A549 (cell line): ENCODE results near the gene ULBP3. TPM values are rescaled to one million over a fixed set of nuclear protein-coding genes. Genes with fewer than 3 reads are reported as not detected.

Experiments used
- ATAC-seq, 2 experiments: fragments of 200-7000 bp in 1 of 2; fragments of >200 bp in 1 of 2; cut with Nextera tagmentation in 1 of 2; cut with Tn5 transposase in 1 of 2; 3 replicates each; pipeline versions ENCODE4 v1.8.0 to v1.9.1; 2018 to 2020; ENCODE audit warnings: mild to moderate bottlenecking in 1 of 2, moderate library complexity in 1 of 2
- CTCF ChIA-PET: fragments of 300-600 bp; sonication (Branson Sonifier 250); formaldehyde crosslinking; extraction: SDS; loops from one replicate; lab custom pipeline; 2021; ENCODE audit warnings: antibody characterized with exemption, inconsistent platforms; lab: Yijun Ruan, JAX
- POLR2A ChIA-PET: fragments of 350-600 bp; formaldehyde crosslinking; extraction: SDS; loops from one replicate; lab custom pipeline; 2021; ENCODE audit warnings: antibody characterized with exemption, inconsistent platforms; lab: Yijun Ruan, JAX
- DNase-seq, 2 experiments: peaks; one replicate each; pipeline versions ENCODE4 v3.0.0 to v3.0.0-alpha.2; 2011 to 2016; ENCODE audit warnings: low read depth in 1 of 2, low spot score in 1 of 2
- FAIRE-seq: peaks from 2 replicates; lab custom pipeline; 2011; peaks lifted over from hg19 to GRCh38; lab: Jason Lieb, UNC
- H3K27ac ChIP-seq, 2 experiments: fragments of >200 bp; sonication (Bioruptor Twin); formaldehyde crosslinking; 3 replicates each; pipeline ENCODE4 v1.5.1; 2016 to 2017
- H3K4me1 ChIP-seq: fragments of >200 bp; sonication (Bioruptor Twin); formaldehyde crosslinking; 3 replicates; pipeline ENCODE4 v1.6.1; 2016
- H3K4me2 ChIP-seq: fragments of >200 bp; sonication (Bioruptor Twin); formaldehyde crosslinking; 3 replicates; pipeline ENCODE4 v1.6.1; 2016
- H3K4me3 ChIP-seq: fragments of >200 bp; sonication (Bioruptor Twin); formaldehyde crosslinking; 3 replicates; pipeline ENCODE4 v1.5.1; 2016
- H3K9me3 ChIP-seq: fragments of >200 bp; sonication (Bioruptor Twin); formaldehyde crosslinking; 3 replicates; pipeline ENCODE4 v1.6.1; 2016
- BHLHE40 ChIP-seq: IDR thresholded peaks from 2 replicates; pipeline ENCODE4 v1.6.1; 2012; ENCODE audit warnings: low read depth, low read length, inconsistent platforms
- CHD4 ChIP-seq: fragments of 200-600 bp; sonication (generic); IDR thresholded peaks from 2 replicates; pipeline ENCODE4 v1.6.1; 2016; ENCODE audit warnings: antibody characterized with exemption, mild to moderate bottlenecking, borderline replicate concordance
- EHF ChIP-seq: fragments of 250-450 bp; sonication (Bioruptor Pico); IDR thresholded peaks from 2 replicates; pipeline ENCODE4 v1.5.0; 2020; ENCODE audit warnings: mild to moderate bottlenecking
- FOSB ChIP-seq: fragments of 250-450 bp; sonication (Bioruptor Pico); IDR thresholded peaks from 2 replicates; pipeline ENCODE4 v1.5.0; 2020; ENCODE audit warnings: mild to moderate bottlenecking, moderate library complexity
- HDAC2 ChIP-seq: fragments of 200-600 bp; sonication (generic); IDR thresholded peaks from 2 replicates; pipeline ENCODE4 v1.6.1; 2016
- HEYL ChIP-seq: fragments of 250-450 bp; sonication (Bioruptor Pico); IDR thresholded peaks from 2 replicates; pipeline ENCODE4 v1.8.0; 2021; ENCODE audit warnings: mild to moderate bottlenecking, moderate library complexity
- HOXA7 ChIP-seq: fragments of 250-450 bp; sonication (Bioruptor Pico); IDR thresholded peaks from 2 replicates; pipeline ENCODE4 v1.5.0; 2020; ENCODE audit warnings: mild to moderate bottlenecking, moderate library complexity
- JUNB ChIP-seq: fragments of >200 bp; sonication (Bioruptor Twin); formaldehyde crosslinking; IDR thresholded peaks from 2 replicates; pipeline ENCODE4 v1.6.1; 2016
- KDM5A ChIP-seq: fragments of 200-600 bp; sonication (generic); IDR thresholded peaks from 2 replicates; pipeline ENCODE4 v1.6.1; 2016; ENCODE audit warnings: antibody characterized with exemption, mild to moderate bottlenecking
- MAFK ChIP-seq: fragments of 450-650 bp; IDR thresholded peaks from 2 replicates; pipeline ENCODE4 v1.6.1; 2014; ENCODE audit not compliant: partially characterized antibody
- NR3C1 ChIP-seq: fragments of >200 bp; sonication (Bioruptor Twin); formaldehyde crosslinking; IDR thresholded peaks from 3 replicates; pipeline ENCODE4 v1.6.1; 2017
- PHF8 ChIP-seq: fragments of 200-600 bp; sonication (generic); IDR thresholded peaks from 2 replicates; pipeline ENCODE4 v1.6.1; 2016; ENCODE audit warnings: low read depth, mild to moderate bottlenecking, antibody characterized with exemption, moderate library complexity, borderline replicate concordance
- POLR2A ChIP-seq: IDR thresholded peaks from 2 replicates; pipeline ENCODE4 v1.6.1; 2012; ENCODE audit warnings: mild to moderate bottlenecking, low read length
- RAD21 ChIP-seq, 2 experiments: fragments of >200 bp in 1 of 2; sonication (Bioruptor Twin) in 1 of 2; formaldehyde crosslinking in 1 of 2; IDR thresholded peaks in 1 of 2; conservative IDR thresholded peaks in 1 of 2; 2 replicates in 1 of 2; 3 replicates in 1 of 2; pipeline ENCODE4 v1.6.1; 2012 to 2018; ENCODE audit warnings: inconsistent platforms in 1 of 2
- RCOR1 ChIP-seq: fragments of 150-350 bp; IDR thresholded peaks from 2 replicates; pipeline ENCODE4 v1.6.1; 2014; ENCODE audit warnings: antibody characterized with exemption, low read length, low read depth
- REST ChIP-seq: fragments of 200-600 bp; sonication (generic); IDR thresholded peaks from 2 replicates; pipeline ENCODE4 v1.6.1; 2016; ENCODE audit warnings: antibody characterized with exemption, mild to moderate bottlenecking, moderate library complexity
- WGBS: methylation state at CpG from one replicate; pipeline ENCODE4 v1.1.6; 2017; ENCODE audit errors: missing lambda C conversion rate; 5-methylcytosine and 5-hydroxymethylcytosine counted together
- polyA plus RNA-seq, 4 experiments: library from polyadenylated mRNA; depleted of rRNA in 3 of 4; stranded (reverse); fragments of >200 nt; fragmentation: RNase III in 1 of 4; extraction: RNeasy Plus Mini Kit Qiagen cat#74134 plus additional on column Dnase treatment in 1 of 4; gene quantifications; 2 replicates in 3 of 4; 3 replicates in 1 of 4; pipeline ENCODE4 v1.2.3, GENCODE V29; 2011 to 2017
- TF ChIP-seq, protein P1 (sequence below): fragments of 150-350 bp; IDR thresholded peaks from 2 replicates; pipeline ENCODE4 v1.6.1; 2014; ENCODE audit warnings: low read depth, mild to moderate bottlenecking, low read length

Gene ULBP3
- polyA plus RNA-seq, 2 of the 4 experiments (the other 2 are of a cell fraction) = 2.7 to 3.4 TPM

GRCh38 chr6:150056156-150056555, 12.8 kb downstream of the ULBP3 start:
- Histone ChIP-seq H3K4me2 (no peak overlapping the region), H3K27ac (no peak overlapping the region), H3K4me3 (no peak overlapping the region), H3K4me1 (no peaks in the 10 kb centered on the region), H3K9me3 (no peaks in the 10 kb centered on the region)
- FAIRE-seq (no peak), ATAC-seq (no peak), DNase-seq (no peak)
- ChIA-PET CTCF (interaction anchor here (1.0 kb wide), 1 partner anchor 15 kb away, joined by 3 read pairs; no protein-coding TSS in a partner anchor), POLR2A (no interaction called here)
- no peak for TF ChIP-seq HEYL
- TF ChIP-seq MAFK = no peak
- TF ChIP-seq HDAC2 = no peak
- TF ChIP-seq NR3C1 = no peak
- TF ChIP-seq RCOR1 = no peak
- TF ChIP-seq BHLHE40 = no peak
- WGBS = 48% methylated on average over 12 of the region's 12 CpGs

GRCh38 chr6:150055131-150055530, 13.8 kb downstream of the ULBP3 start:
- CTCF ChIA-PET = interaction anchor here (1.0 to 1.2 kb wide), 2 partner anchors 12 to 16 kb away, joined by 3 read pairs; no protein-coding TSS in a partner anchor
- H3K27ac ChIP-seq = no peak overlapping the region
- TF ChIP-seq REST (no peak), RAD21 (conservative IDR thresholded peaks at IDR 0.05 in 1 of 2, IDR thresholded peaks at IDR 0.05 in 1 of 2) (no peak), NR3C1 (no peak), POLR2A (no peak), KDM5A (no peak), EHF (CRISPR knock-in tag) (no peak), BHLHE40 (no peak), CHD4 (no peak), JUNB (no peak), HOXA7 (CRISPR knock-in tag) (no peak)
- TF ChIP-seq, protein P1, sequence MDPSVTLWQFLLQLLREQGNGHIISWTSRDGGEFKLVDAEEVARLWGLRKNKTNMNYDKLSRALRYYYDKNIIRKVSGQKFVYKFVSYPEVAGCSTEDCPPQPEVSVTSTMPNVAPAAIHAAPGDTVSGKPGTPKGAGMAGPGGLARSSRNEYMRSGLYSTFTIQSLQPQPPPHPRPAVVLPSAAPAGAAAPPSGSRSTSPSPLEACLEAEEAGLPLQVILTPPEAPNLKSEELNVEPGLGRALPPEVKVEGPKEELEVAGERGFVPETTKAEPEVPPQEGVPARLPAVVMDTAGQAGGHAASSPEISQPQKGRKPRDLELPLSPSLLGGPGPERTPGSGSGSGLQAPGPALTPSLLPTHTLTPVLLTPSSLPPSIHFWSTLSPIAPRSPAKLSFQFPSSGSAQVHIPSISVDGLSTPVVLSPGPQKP = no peak
- TF ChIP-seq, all 56 proteins: peak for 0
- no peaks in the 10 kb centered on the region for H3K4me1 ChIP-seq
- no peak for ATAC-seq
- WGBS = 36% methylated on average over 10 of the region's 10 CpGs
- POLR2A ChIA-PET = no interaction called here
- FAIRE-seq = no peak
- H3K4me3 ChIP-seq = no peak overlapping the region
- no peak for DNase-seq
- no peak overlapping the region for H3K4me2 ChIP-seq
- H3K9me3 ChIP-seq = no peaks in the 10 kb centered on the region

DNA sequence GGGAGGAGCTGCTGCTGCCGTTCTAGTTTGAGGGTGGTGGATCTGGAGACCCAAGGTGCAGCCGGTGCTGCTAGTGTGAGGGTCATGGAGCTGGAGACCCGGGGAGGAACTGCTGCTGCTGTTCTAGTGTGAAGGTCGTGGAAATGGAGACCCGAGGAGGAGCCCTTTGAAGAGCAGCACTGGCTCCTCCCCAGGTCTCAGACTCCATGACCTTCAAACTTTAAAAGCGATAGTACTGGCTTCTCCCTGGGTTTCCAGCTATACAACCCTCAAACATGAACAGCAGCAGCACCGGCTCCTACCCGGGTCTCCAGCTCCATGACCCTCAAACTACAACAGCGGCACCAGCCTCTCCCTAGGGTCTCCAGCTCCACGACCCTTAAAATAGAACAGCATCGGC, 15.5 kb downstream of the ULBP3 start:
- ChIA-PET CTCF (interaction anchor here (1.4 to 2.3 kb wide), 2 partner anchors 17 to 37 kb away, joined by 5 to 8 read pairs; no protein-coding TSS in a partner anchor), POLR2A (interaction anchor here (1.1 kb wide), 1 partner anchor 18 kb away, joined by 3 read pairs; no protein-coding TSS in a partner anchor)
- TF ChIP-seq PHF8 (no peak), FOSB (CRISPR knock-in tag) (no peak), MAFK (no peak), RAD21 (conservative IDR thresholded peaks at IDR 0.05 in 1 of 2, IDR thresholded peaks at IDR 0.05 in 1 of 2) (no peak)
- no peak for FAIRE-seq
- H3K4me2 ChIP-seq = no peak overlapping the region
- no peak for ATAC-seq
- DNase-seq = no peak
- WGBS = 33% methylated on average over 7 of the region's 11 CpGs
- H3K9me3 ChIP-seq = no peaks in the 10 kb centered on the region
- no peak overlapping the region for H3K27ac ChIP-seq
- no peaks in the 10 kb centered on the region for H3K4me1 ChIP-seq
- H3K4me3 ChIP-seq = no peak overlapping the region
